ENCODE data around the gene TMEM132D. TPM values are rescaled to one million over a fixed set of nuclear protein-coding genes. Genes with fewer than 3 reads are reported as not detected.

The TMEM132D gene
- polyA plus RNA-seq, 4 donors, result 0.10 to 0.21 TPM; not detected in 2

DNA sequence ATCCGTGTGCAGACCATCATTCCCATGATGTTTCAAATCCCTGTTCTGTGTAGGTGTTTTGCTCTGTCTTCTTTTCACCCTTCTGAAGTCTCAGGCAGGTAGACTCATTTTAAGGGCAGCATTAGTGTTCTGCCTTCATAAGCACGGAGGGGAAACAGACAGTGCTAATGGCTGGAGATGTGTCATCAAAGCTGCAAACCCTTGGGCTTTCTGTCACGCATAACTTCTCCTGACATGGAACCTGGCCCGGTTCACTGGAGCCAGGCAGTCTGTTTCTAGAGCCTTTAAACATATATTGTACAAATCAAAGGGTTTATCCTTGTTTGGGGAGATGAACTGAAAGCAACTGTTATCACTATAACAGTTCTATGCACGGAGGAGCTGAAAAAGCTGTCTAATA, 141.4 kb downstream of the TMEM132D start:
- Histone ChIP-seq H3K36me3 (ENCODE audit: control insufficient read depth in 3 of 3, insufficient read depth in 2 of 3, low read depth in 1 of 3, low read length in 3 of 3) (no peaks in the 10 kb centered on the region), H3K27ac (ENCODE audit: low read depth in 1 of 3, low read length in 2 of 3) (no peak overlapping the region), H3K4me1 (ENCODE audit: control insufficient read depth in 3 of 3, insufficient read depth in 2 of 3, low read depth in 1 of 3, low read length in 2 of 3) (no peaks in the 10 kb centered on the region), H3K9me3 (ENCODE audit: control insufficient read depth in 2 of 2, insufficient read depth in 1 of 2, low read depth in 1 of 2, low read length in 1 of 2) (peaks cover 1 to 4% of the 10 kb centered on the region in 2 donors), H3K27me3 (ENCODE audit: control insufficient read depth in 3 of 3, insufficient read depth in 3 of 3, low read length in 3 of 3) (no peaks in the 10 kb centered on the region), H3K4me3 (ENCODE audit: low read depth in 1 of 3, low read length in 3 of 3) (no peak overlapping the region)
- 78 to 86% (median 81%) methylated on average over 5 of the region's 5 CpGs for WGBS, 3 donors
- no peak for DNase-seq
- no peak for FAIRE-seq

DNA sequence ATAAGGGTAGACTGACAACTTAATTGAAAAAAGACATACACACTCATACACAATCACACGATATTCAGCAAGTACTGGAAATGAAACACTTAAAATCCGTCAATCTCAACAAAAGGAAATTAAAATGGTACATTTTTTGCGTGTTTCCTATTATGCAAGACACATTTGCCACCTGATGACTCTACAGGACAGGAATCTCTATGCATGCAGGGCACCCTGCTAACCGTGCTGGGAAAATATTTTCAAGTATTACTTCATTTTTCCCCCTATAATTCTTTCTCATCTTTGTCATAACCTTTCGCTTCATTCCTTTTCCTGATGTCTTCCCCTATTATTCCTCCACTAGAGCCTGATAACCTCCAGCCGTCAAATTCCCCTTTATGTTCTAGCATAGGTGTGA, 150.2 kb downstream of the TMEM132D start:
- Histone ChIP-seq H3K27me3 (ENCODE audit: control insufficient read depth in 3 of 3, insufficient read depth in 3 of 3, low read length in 3 of 3) (no peaks in the 10 kb centered on the region), H3K36me3 (ENCODE audit: control insufficient read depth in 3 of 3, insufficient read depth in 2 of 3, low read depth in 1 of 3, low read length in 3 of 3) (no peaks in the 10 kb centered on the region), H3K4me1 (ENCODE audit: control insufficient read depth in 3 of 3, insufficient read depth in 2 of 3, low read depth in 1 of 3, low read length in 2 of 3) (no peaks in the 10 kb centered on the region), H3K4me3 (ENCODE audit: low read depth in 1 of 3, low read length in 3 of 3) (no peak overlapping the region), H3K9me3 (ENCODE audit: control insufficient read depth in 2 of 2, insufficient read depth in 1 of 2, low read depth in 1 of 2, low read length in 1 of 2) (no peaks in the 10 kb centered on the region), H3K27ac (ENCODE audit: low read depth in 1 of 3, low read length in 2 of 3) (no peak overlapping the region)
- no peak for DNase-seq
- 79 to 88% (median 80%) methylated on average over 6 of the region's 6 CpGs for WGBS, 3 donors
- no peak for FAIRE-seq

DNA sequence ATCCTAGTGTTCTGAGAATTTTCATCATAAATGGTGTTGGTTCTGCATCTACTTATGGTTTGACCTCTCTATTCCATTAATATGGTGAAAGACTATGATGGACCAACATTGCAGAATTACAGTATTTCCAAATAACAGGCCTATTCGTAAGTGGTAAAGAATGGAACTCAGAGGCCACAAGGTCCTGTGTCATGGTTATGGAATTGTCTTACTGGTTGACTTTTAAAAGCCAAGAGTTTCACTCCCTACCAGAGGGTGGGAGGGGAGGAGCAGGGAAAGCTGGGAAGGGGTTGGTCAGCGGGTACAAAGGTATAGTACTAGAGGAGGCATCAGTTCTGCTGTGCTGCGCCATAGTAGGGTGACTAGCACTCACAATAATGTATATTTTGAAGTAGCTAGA, 153.4 kb downstream of the TMEM132D start:
- DNase-seq, result no peak
- Histone ChIP-seq H3K27ac (ENCODE audit: low read depth in 1 of 3, low read length in 2 of 3) (no peak overlapping the region), H3K9me3 (ENCODE audit: control insufficient read depth in 2 of 2, insufficient read depth in 1 of 2, low read depth in 1 of 2, low read length in 1 of 2) (no peaks in the 10 kb centered on the region), H3K4me3 (ENCODE audit: low read depth in 1 of 3, low read length in 3 of 3) (no peak overlapping the region), H3K36me3 (ENCODE audit: control insufficient read depth in 3 of 3, insufficient read depth in 2 of 3, low read depth in 1 of 3, low read length in 3 of 3) (no peaks in the 10 kb centered on the region), H3K27me3 (ENCODE audit: control insufficient read depth in 3 of 3, insufficient read depth in 3 of 3, low read length in 3 of 3) (no peaks in the 10 kb centered on the region), H3K4me1 (ENCODE audit: control insufficient read depth in 3 of 3, insufficient read depth in 2 of 3, low read depth in 1 of 3, low read length in 2 of 3) (no peaks in the 10 kb centered on the region)
- FAIRE-seq, result no peak
- WGBS, 3 donors, result 61 to 71% (median 68%) methylated on average over 3 of the region's 3 CpGs

DNA sequence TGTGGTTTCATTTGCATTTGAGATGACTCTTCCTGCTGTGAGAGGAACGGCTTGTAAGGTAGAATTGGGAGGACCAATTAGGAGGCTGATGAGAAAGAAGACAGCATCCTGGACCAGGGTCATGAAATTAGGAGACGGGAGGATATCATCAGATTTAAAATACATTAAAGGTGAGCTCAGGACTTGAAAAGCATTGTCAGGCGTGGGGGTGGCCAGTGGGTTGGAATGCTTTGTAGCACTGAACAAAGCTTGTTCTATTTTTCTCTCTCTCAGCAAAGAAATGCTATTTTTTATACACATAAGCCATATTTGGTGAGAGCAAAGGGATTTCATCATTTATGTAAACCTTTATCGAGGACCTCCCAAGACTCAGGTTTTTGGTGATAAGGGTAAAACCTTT, 157.5 kb downstream of the TMEM132D start:
- H3K4me1 ChIP-seq (ENCODE audit: control insufficient read depth in 3 of 3, insufficient read depth in 2 of 3, low read depth in 1 of 3, low read length in 2 of 3), result no peaks in the 10 kb centered on the region
- DNase-seq (no peak), FAIRE-seq (no peak)
- no peak overlapping the region for H3K4me3 ChIP-seq (ENCODE audit: low read depth in 1 of 3, low read length in 3 of 3)
- 71 to 76% (median 76%) methylated on average over 4 of the region's 4 CpGs for WGBS, 3 donors
- no peaks in the 10 kb centered on the region for H3K27me3 ChIP-seq (ENCODE audit: control insufficient read depth in 3 of 3, insufficient read depth in 3 of 3, low read length in 3 of 3)
- H3K27ac ChIP-seq (ENCODE audit: low read depth in 1 of 3, low read length in 2 of 3), result no peak overlapping the region
- H3K36me3 ChIP-seq (ENCODE audit: control insufficient read depth in 3 of 3, insufficient read depth in 2 of 3, low read depth in 1 of 3, low read length in 3 of 3), result no peaks in the 10 kb centered on the region
- H3K9me3 ChIP-seq (ENCODE audit: control insufficient read depth in 2 of 2, insufficient read depth in 1 of 2, low read depth in 1 of 2, low read length in 1 of 2), result peaks cover 0 to 8% of the 10 kb centered on the region in 2 donors

DNA sequence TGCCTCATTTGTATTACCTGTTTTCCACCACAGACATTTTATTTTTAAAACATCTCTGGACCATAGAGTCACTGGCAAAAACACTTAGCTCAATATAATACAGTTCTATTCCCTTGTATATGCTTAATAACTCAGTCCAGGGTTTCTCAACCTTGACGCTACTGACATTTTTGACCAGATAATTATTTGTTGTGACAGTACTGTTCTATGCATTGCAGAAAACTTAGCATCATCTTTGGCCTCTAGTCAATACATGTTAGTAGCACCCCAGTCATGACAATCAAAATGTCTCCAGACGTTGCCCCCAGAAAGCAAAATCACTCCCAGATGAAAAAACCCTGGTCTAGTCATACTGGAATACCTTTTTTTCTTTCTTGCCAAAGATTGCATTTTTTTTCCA, 174.7 kb downstream of the TMEM132D start:
- FAIRE-seq (no peak), DNase-seq (no peak)
- Histone ChIP-seq H3K36me3 (ENCODE audit: control insufficient read depth in 3 of 3, insufficient read depth in 2 of 3, low read depth in 1 of 3, low read length in 3 of 3) (no peaks in the 10 kb centered on the region), H3K27me3 (ENCODE audit: control insufficient read depth in 3 of 3, insufficient read depth in 3 of 3, low read length in 3 of 3) (no peaks in the 10 kb centered on the region), H3K9me3 (ENCODE audit: control insufficient read depth in 2 of 2, insufficient read depth in 1 of 2, low read depth in 1 of 2, low read length in 1 of 2) (peaks cover 0 to 14% of the 10 kb centered on the region in 2 donors), H3K4me1 (ENCODE audit: control insufficient read depth in 3 of 3, insufficient read depth in 2 of 3, low read depth in 1 of 3, low read length in 2 of 3) (no peaks in the 10 kb centered on the region), H3K4me3 (ENCODE audit: low read depth in 1 of 3, low read length in 3 of 3) (no peak overlapping the region), H3K27ac (ENCODE audit: low read depth in 1 of 3, low read length in 2 of 3) (no peak overlapping the region)
- 67 to 81% (median 78%) methylated on average over 2 of the region's 2 CpGs for WGBS, 3 donors

DNA sequence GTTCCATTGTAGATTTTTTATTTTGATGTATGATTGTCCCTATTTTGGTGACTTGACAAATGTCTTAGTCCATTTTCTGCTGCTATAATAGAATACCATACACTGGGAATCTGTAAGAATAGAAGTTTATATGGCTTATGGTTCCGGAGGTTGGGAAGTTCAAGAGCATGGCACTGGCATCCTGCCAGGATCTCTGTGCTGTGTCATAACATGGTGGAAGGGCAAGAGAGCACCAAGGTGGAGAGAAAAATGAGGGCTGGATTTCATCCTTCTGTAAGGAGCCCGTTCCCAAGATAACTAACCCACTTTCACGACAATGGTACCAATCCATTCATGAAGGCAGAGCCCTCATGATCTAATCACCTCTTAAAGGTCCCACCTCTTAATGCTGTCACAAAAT, 176.7 kb downstream of the TMEM132D start:
- Histone ChIP-seq H3K27me3 (ENCODE audit: control insufficient read depth in 3 of 3, insufficient read depth in 3 of 3, low read length in 3 of 3) (no peaks in the 10 kb centered on the region), H3K4me1 (ENCODE audit: control insufficient read depth in 3 of 3, insufficient read depth in 2 of 3, low read depth in 1 of 3, low read length in 2 of 3) (no peaks in the 10 kb centered on the region), H3K4me3 (ENCODE audit: low read depth in 1 of 3, low read length in 3 of 3) (no peak overlapping the region), H3K27ac (ENCODE audit: low read depth in 1 of 3, low read length in 2 of 3) (no peak overlapping the region), H3K36me3 (ENCODE audit: control insufficient read depth in 3 of 3, insufficient read depth in 2 of 3, low read depth in 1 of 3, low read length in 3 of 3) (no peaks in the 10 kb centered on the region), H3K9me3 (ENCODE audit: control insufficient read depth in 2 of 2, insufficient read depth in 1 of 2, low read depth in 1 of 2, low read length in 1 of 2) (peaks cover 0 to 14% of the 10 kb centered on the region in 2 donors)
- WGBS, 3 donors, result 86 to 91% (median 90%) methylated on average over 3 of the region's 3 CpGs
- FAIRE-seq, result no peak
- no peak for DNase-seq

DNA sequence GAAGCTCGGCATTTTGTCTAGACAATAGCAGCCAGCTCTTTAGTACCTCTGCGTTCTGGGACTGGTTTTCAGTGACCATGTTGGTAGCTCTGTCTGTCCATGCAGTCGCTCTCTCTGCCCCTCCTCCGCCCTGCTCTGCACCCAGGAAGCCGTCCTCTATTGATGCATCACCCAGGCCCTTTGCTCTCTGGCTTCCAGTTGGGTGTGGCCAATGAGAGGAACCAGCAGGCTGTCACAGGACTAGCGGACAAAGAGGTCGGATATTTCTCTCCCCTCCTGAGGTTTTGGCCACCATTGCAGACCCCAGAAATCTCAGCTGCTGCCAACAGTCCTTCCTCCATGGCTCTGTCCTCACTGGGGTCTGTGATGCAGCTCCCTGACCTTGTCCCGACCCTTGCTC, 180.6 kb downstream of the TMEM132D start:
- H3K36me3 ChIP-seq (ENCODE audit: control insufficient read depth in 3 of 3, insufficient read depth in 2 of 3, low read depth in 1 of 3, low read length in 3 of 3), result no peaks in the 10 kb centered on the region
- no peaks in the 10 kb centered on the region for H3K27me3 ChIP-seq (ENCODE audit: control insufficient read depth in 3 of 3, insufficient read depth in 3 of 3, low read length in 3 of 3)
- H3K4me3 ChIP-seq (ENCODE audit: low read depth in 1 of 3, low read length in 3 of 3), result no peak overlapping the region
- no peaks in the 10 kb centered on the region for H3K4me1 ChIP-seq (ENCODE audit: control insufficient read depth in 3 of 3, insufficient read depth in 2 of 3, low read depth in 1 of 3, low read length in 2 of 3)
- FAIRE-seq, result no peak
- peaks cover 0 to 11% of the 10 kb centered on the region in 2 donors for H3K9me3 ChIP-seq (ENCODE audit: control insufficient read depth in 2 of 2, insufficient read depth in 1 of 2, low read depth in 1 of 2, low read length in 1 of 2)
- no peak for DNase-seq
- 64 to 75% (median 74%) methylated on average over 8 of the region's 8 CpGs for WGBS, 3 donors
- no peak overlapping the region for H3K27ac ChIP-seq (ENCODE audit: low read depth in 1 of 3, low read length in 2 of 3)

DNA sequence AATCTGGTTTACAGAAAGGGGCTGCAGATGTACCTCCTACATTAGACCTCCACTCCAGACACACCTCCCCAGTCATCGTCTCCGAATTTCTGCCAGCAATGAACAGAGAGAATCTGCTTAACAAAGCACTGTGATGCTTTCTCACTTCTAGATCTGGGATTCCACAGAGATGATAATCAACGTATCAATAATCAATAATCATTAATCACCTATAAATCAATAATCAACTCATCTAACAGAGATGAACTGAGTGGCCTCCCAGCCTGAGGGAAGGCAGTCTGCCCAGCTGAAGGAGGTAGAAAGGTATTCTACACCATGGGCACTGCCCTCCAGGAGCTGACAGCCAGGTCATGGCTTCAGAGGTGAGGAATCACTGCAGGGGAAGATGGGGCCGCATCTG, 183.2 kb downstream of the TMEM132D start:
- Histone ChIP-seq H3K9me3 (ENCODE audit: control insufficient read depth in 2 of 2, insufficient read depth in 1 of 2, low read depth in 1 of 2, low read length in 1 of 2) (peaks cover 0 to 3% of the 10 kb centered on the region in 2 donors), H3K36me3 (ENCODE audit: control insufficient read depth in 3 of 3, insufficient read depth in 2 of 3, low read depth in 1 of 3, low read length in 3 of 3) (no peaks in the 10 kb centered on the region), H3K4me3 (ENCODE audit: low read depth in 1 of 3, low read length in 3 of 3) (no peak overlapping the region), H3K4me1 (ENCODE audit: control insufficient read depth in 3 of 3, insufficient read depth in 2 of 3, low read depth in 1 of 3, low read length in 2 of 3) (no peaks in the 10 kb centered on the region), H3K27ac (ENCODE audit: low read depth in 1 of 3, low read length in 2 of 3) (no peak overlapping the region), H3K27me3 (ENCODE audit: control insufficient read depth in 3 of 3, insufficient read depth in 3 of 3, low read length in 3 of 3) (no peaks in the 10 kb centered on the region)
- no peak for FAIRE-seq
- WGBS, 3 donors, result 79 to 94% (median 87%) methylated on average over 4 of the region's 4 CpGs
- DNase-seq, result no peak

DNA sequence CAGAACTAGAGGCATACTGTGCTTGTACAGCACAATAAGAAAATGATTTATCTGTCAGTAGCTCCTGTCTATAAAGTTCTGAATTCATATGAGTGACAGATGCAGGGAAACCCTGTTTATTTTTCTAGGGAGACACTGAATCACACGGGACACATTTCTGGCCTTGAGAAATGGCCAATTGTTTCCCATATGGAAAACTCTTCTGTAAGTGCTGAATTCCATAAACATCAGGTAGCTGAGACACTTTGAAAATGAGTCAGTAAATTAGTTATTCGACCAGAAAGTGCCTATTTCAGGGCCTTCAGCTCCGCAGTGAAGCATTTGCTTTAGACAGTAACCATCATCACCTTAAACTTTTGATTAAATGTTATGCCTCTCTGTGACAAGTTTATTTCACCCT, 184.4 kb downstream of the TMEM132D start:
- WGBS, 3 donors, result 53 to 59% (median 54%) methylated on average over 3 of the region's 3 CpGs
- no peaks in the 10 kb centered on the region for H3K4me1 ChIP-seq (ENCODE audit: control insufficient read depth in 3 of 3, insufficient read depth in 2 of 3, low read depth in 1 of 3, low read length in 2 of 3)
- no peak for DNase-seq
- H3K27ac ChIP-seq (ENCODE audit: low read depth in 1 of 3, low read length in 2 of 3), result no peak overlapping the region
- H3K9me3 ChIP-seq (ENCODE audit: control insufficient read depth in 2 of 2, insufficient read depth in 1 of 2, low read depth in 1 of 2, low read length in 1 of 2), result no peaks in the 10 kb centered on the region
- no peak for FAIRE-seq
- H3K27me3 ChIP-seq (ENCODE audit: control insufficient read depth in 3 of 3, insufficient read depth in 3 of 3, low read length in 3 of 3), result no peaks in the 10 kb centered on the region
- no peaks in the 10 kb centered on the region for H3K36me3 ChIP-seq (ENCODE audit: control insufficient read depth in 3 of 3, insufficient read depth in 2 of 3, low read depth in 1 of 3, low read length in 3 of 3)
- no peak overlapping the region for H3K4me3 ChIP-seq (ENCODE audit: low read depth in 1 of 3, low read length in 3 of 3)
